Ascending aorta (tissue), 2 donors: ENCODE measurements around the gene PHF2. TPM values are rescaled to one million over a fixed set of nuclear protein-coding genes. Genes with fewer than 3 reads are reported as not detected.

Source experiments
- DNase-seq, 2 donors: peaks; one replicate each; pipeline ENCODE4 v3.0.0-alpha.2; 2019; ENCODE audit warnings: low spot score in 2 of 2
- H3K27ac ChIP-seq, 2 donors: fragments of 200-600 bp; sonication (generic); one replicate each; pipeline ENCODE4 v1.5.1; 2016 to 2017; ENCODE audit warnings: mild to moderate bottlenecking in 1 of 2
- H3K27me3 ChIP-seq: fragments of 200-600 bp; sonication (generic); one replicate; pipeline ENCODE4 v1.5.1; 2017
- H3K36me3 ChIP-seq, 2 donors: fragments of 200-600 bp; sonication (generic); one replicate each; pipeline ENCODE4 v1.5.1; 2016
- H3K4me1 ChIP-seq, 2 donors: fragments of 200-600 bp; sonication (generic); one replicate each; pipeline ENCODE4 v1.5.1; 2016 to 2017; ENCODE audit warnings: mild to moderate bottlenecking in 1 of 2
- H3K4me3 ChIP-seq, 2 donors: fragments of 200-600 bp; sonication (generic); one replicate each; pipeline ENCODE4 v1.5.1; 2016 to 2017; ENCODE audit warnings: mild to moderate bottlenecking in 1 of 2
- H3K9me3 ChIP-seq, 2 donors: fragments of 200-600 bp; sonication (generic); one replicate each; pipeline ENCODE4 v1.5.1; 2016
- intact Hi-C: fragments of 100-400 bp; cut with DNase I; formaldehyde crosslinking; loops from one replicate; pipeline ENCODE4 v1.15.1; 2023
- total RNA-seq: library from RNA; depleted of rRNA; stranded (reverse); fragments of >200 nt; gene quantifications from one replicate; pipeline ENCODE4 v1.1.0, GENCODE V29; 2016
- TF ChIP-seq, protein P1 (sequence below), 3 experiments: fragments of 200-600 bp in 2 of 3; fragments of 450-650 bp in 1 of 3; sonication (generic) in 2 of 3; IDR thresholded peaks; one replicate each; pipeline ENCODE4 v1.5.1; 2016 to 2019; ENCODE audit warnings: antibody characterized with exemption in 3 of 3, mild to moderate bottlenecking in 1 of 3, moderate library complexity in 1 of 3

Gene PHF2
- total RNA-seq, 1 donor from 2014 or later = 45.1 TPM

DNA sequence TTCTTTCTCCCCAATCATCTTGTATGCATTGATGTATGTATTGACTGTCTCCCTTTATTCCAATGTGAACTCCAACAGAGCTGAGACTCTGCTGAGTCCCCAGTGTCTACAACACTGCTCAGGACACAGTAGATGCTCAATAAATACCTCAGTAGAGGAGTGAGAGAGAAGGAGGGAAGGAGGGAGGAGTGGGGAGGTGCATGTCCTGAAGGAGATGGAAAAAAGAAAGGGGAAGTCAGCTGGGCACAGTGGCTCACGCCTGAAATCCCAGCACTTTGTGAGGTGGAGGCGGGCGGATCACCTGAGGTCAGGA is 2.9 kb upstream of the PHF2 start:
- intact Hi-C loops = loop anchor here (10.0 kb wide), 2 partner anchors 391 to 1941 kb away; partner anchors contain the start of gene PTCH1
- no peak for DNase-seq
- Histone ChIP-seq H3K27me3 (no peaks in the 10 kb centered on the region), H3K36me3 (no peaks in the 10 kb centered on the region), H3K27ac (no peak overlapping the region), H3K9me3 (no peaks in the 10 kb centered on the region), H3K4me1 (peaks cover 0 to 17% of the 10 kb centered on the region in 2 donors), H3K4me3 (no peak overlapping the region)
- TF ChIP-seq, protein P1, sequence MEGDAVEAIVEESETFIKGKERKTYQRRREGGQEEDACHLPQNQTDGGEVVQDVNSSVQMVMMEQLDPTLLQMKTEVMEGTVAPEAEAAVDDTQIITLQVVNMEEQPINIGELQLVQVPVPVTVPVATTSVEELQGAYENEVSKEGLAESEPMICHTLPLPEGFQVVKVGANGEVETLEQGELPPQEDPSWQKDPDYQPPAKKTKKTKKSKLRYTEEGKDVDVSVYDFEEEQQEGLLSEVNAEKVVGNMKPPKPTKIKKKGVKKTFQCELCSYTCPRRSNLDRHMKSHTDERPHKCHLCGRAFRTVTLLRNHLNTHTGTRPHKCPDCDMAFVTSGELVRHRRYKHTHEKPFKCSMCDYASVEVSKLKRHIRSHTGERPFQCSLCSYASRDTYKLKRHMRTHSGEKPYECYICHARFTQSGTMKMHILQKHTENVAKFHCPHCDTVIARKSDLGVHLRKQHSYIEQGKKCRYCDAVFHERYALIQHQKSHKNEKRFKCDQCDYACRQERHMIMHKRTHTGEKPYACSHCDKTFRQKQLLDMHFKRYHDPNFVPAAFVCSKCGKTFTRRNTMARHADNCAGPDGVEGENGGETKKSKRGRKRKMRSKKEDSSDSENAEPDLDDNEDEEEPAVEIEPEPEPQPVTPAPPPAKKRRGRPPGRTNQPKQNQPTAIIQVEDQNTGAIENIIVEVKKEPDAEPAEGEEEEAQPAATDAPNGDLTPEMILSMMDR (IDR thresholded peaks at IDR 0.05) = no peak

DNA sequence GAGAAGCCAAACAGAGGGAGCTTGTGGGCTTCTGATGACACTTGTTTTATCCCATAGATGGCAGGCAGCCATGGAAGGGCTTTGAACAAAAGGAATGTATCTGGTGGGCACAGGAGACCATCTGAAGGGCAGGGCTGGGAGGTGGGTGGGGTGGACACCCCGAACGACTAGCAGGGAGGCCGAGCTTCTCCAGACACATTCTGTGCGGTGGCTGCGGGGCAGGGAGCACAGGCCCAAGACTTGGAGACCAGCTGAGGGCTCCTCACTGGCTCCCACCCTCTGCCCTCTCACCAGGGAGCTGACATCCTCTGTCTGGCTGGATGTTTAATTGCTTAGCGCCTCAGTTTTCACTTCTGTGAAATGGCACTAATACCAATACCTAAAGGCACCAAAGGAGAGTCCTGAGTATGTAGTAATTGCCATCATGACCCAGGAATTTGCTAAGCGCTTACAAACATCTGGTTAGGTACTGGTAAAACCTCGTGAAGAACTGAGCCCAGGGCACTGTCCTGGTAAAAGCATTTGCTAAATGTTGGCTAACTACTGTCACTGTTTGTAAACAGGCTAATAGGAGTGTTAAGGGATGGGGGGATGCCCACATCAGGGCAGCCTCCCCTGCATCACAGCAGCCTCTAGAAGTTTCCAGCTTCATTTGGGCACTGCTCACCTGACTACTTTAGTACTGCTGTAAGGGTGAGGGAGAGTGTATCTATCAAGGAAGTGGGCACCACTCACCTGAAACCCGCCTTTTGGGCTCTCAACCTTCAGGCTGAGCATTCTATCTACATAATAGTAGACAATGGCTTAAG is 2.1 kb upstream of the PHF2 start:
- H3K4me3 ChIP-seq = no peak overlapping the region
- TF ChIP-seq, protein P1 (IDR thresholded peaks at IDR 0.05) = no peak
- H3K9me3 ChIP-seq = no peaks in the 10 kb centered on the region
- intact Hi-C loops = loop anchor here (10.0 kb wide), 2 partner anchors 391 to 1941 kb away; partner anchors contain the start of gene PTCH1
- no peak for DNase-seq
- H3K27ac ChIP-seq = peak overlapping the region in 1 of 2 donors; percentile 95
- no peaks in the 10 kb centered on the region for H3K36me3 ChIP-seq
- no peaks in the 10 kb centered on the region for H3K27me3 ChIP-seq
- H3K4me1 ChIP-seq = peaks cover 0 to 22% of the 10 kb centered on the region in 2 donors

DNA sequence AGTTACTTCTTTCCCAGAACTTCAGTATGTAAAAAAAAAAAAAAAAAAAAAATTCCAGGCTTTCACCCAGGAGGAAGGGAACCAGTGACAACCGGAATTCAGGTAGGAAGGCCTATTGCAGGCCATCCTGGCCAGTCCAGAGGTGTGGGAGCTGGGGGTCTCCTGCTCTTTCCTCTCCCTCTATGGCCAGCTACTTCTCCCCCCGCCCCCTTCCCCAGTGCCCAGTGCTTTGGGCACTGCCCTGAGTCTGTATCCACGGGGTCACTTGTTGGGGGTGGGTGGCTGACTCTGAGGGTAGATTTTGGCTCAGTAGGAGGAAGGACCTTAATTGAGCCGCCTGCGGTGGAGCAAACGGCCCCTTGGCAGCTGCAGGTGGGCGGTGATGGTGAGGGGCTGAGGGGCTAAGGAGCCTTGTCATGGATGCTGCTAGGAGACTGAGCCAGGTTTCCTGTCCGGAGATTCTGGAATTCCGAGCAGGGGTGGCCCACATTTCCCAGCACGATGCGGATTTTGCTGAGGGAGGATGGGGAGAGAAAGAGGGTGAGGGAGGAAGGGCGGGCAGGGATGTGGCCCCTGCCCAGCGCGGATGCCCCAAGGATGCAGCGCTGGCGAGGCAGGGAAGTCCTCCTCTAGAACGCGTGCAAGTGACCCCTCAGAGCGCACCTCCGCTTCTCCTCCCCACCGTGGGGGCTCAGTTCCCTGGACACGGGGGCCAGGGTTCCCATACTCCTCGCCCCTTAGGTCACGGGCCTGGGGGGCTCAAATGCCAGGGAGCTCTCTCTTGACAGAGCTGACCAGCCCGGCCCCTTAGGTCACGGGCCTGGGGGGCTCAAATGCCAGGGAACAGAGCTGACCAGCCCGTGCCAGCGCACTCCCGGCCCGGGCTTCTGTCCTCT is 1.2 kb upstream of the PHF2 start:
- Histone ChIP-seq H3K4me1 (peaks cover 0 to 28% of the 10 kb centered on the region in 2 donors), H3K27ac (peak overlapping the region; percentile 95 to 97), H3K9me3 (no peaks in the 10 kb centered on the region), H3K4me3 (peak overlapping the region; percentile 81 to 98), H3K27me3 (no peaks in the 10 kb centered on the region), H3K36me3 (no peaks in the 10 kb centered on the region)
- TF ChIP-seq, protein P1 (IDR thresholded peaks at IDR 0.05) = no peak
- peak in 1 of 2 donors; percentile 80 for DNase-seq
- intact Hi-C loops = loop anchor here (10.0 kb wide), 2 partner anchors 390 to 1940 kb away; partner anchors contain the start of gene PTCH1

DNA sequence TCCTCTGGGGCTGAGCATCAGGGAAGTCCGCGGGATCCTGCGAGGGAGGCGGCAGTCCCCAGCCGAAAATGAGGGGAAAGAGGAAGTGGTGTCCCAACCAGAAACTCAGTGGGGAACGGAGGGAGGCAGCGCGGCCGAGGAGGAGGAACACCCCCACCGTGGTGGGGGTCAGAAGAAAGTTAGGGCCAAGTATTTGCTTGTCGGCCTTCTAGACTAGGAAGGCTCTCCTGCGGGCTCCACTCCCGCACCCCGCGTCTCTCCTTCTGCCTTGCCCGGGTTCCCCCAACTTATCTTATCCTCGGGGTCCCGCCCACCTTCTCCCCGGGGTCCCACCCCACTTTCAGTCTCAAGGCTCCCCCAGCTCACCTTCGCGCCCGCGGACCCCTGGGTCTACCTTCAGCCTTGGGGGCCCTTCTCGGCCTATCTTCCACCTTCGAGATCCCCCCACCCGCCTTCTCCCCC is 557 bp upstream of the PHF2 start:
- H3K36me3 ChIP-seq = no peaks in the 10 kb centered on the region
- intact Hi-C loops = loop anchor here (1.0 to 10.0 kb wide), 4 partner anchors 9 to 1939 kb away; partner anchors contain the start of gene PTCH1
- DNase-seq = no peak
- no peaks in the 10 kb centered on the region for H3K27me3 ChIP-seq
- peak overlapping the region; percentile 95 to 97 for H3K27ac ChIP-seq
- H3K4me1 ChIP-seq = peaks cover 6 to 31% of the 10 kb centered on the region in 2 donors
- TF ChIP-seq, protein P1 (IDR thresholded peaks at IDR 0.05) = no peak
- H3K4me3 ChIP-seq = peak overlapping the region; percentile 81 to 98
- no peaks in the 10 kb centered on the region for H3K9me3 ChIP-seq
